NCI-H2107 (cell line): ENCODE results near the gene HSPA9.

Source experiments
- DNase-seq: peaks from one replicate; lab custom pipeline; 2025; lab: John Stamatoyannopoulos, UW

Gene HSPA9

DNA sequence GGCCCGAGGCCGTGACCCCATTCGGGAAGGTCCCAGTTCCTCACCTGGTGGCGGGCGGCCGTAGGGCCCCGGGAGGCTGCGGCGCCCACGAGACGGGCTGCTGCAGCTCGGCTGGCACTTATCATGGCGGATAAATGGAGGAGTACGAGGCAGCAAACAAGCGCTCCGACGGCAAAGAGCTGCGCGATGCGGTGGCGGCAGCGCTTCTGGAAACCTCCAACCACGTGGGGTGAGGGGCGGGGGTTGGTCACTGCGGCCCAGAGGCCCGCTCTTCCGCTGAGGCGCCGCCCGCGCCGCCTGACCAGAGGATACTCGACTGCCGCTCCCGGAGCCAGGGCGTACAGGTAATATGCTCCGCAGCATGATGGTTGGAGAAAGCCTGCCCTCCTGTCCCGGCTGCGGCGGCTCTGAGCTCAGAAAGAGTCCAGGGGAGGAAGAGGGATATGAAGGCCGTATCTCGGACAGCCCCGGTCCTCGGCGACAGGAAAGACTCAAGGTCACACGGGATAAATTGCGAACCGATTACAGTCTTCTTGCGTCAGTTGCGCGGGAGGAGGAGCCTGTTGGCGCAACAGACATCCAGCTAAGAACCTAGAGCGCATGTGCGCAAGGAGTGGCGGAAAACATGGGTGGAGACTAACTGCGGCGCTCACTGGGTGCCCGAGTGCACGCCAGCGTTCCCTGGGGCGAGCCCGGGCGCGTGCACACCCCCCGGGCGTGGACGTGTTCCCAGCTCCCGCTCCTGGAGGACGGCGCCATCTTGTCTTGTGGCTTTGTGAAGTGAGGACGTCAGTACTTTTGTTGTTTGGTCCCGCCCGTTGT, at the start of gene HSPA9:
TSS of gene HSPA9 (minus strand) at position 208 of the 822 bp plus-strand sequence. CDS start at position 125, 83 bp downstream.
- DNase-seq, result peak; percentile 94

DNA sequence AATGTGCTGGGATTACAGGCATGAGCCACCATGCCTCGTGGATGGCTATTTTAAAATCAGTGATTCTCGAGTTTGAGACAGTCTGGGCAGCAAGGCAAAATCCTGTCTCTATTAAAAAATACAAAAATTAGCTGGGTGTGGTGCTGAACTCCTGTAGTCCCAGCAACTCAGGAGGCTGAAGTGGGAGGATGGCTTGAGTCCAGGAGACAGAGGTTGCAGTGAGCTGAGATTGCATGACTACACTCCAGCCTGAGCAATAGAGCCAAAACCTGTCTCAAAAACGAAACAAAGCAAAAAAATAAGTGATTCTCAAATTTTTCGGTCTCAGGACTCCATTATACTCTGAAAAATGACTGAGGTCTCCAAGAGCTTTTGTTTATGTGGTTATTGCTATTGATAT, 47.9 kb upstream of the HSPA9 start:
- DNase-seq, result no peak

DNA sequence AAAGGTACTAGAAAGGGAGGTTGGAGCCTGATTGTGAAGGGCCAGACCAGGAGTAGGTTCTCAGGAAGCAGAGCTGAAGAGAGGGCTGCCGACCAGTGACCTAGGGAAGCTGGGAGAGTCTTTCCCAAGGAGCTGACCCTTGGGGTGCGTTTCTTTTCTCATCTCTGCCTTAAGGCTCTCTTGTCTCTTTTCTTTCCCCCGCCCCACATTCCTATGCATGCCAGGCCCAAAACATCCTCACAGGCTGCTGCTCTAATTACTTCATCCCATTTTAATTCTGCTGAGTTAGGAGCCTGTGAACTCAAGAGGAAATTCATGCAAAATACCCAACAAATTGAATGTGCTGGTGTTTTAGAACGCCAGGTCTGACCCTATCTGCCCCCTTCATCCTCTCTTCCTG, 46.9 kb upstream of the HSPA9 start:
- no peak for DNase-seq

DNA sequence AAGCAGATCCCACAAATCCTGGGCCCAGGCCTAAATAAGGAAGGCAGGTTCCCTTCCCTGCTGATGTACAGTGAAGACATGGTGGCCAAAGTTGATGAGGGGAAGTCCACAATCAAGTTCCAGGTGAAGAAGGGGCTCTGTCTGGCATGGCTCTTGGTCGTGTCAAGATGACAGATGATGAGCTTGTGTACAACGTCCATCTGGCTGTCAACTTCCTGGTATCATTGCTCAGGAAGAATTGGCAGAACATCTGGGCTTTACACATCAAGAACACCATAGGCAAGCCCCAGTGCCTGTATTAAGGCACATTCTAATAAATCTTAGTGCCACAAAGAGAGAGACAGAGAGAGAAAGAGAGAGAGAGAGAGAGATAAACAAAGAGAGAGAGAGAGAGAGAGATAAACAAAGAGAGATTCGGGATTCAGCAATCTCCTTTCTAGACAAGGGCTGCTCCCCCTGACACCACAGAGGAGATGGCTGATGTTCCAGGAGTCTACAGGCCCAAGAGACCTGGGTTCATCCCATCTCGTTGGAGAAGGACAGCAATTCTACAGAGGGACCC, 45.5 kb upstream of the HSPA9 start:
- DNase-seq, result no peak

DNA sequence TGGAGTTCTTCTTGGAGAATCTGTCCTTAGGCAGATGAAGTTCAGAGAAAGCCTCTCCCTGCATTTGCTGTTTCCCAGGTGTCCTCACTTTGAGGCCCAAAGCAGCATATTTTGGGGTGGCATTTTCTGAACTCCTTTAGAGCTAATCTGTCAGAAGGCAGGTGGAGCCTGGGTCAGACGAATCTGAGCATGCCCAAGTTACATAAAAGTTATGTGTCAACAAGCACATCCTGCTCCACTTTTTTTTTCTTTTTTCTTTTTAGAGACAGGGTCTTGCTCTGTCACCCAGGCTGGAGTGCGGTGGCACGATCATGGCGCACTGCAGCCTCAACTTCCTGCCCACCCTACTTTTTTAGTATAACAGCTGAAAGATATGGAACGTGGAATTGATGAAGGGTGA, 41.3 kb upstream of the HSPA9 start:
- DNase-seq, result no peak

DNA sequence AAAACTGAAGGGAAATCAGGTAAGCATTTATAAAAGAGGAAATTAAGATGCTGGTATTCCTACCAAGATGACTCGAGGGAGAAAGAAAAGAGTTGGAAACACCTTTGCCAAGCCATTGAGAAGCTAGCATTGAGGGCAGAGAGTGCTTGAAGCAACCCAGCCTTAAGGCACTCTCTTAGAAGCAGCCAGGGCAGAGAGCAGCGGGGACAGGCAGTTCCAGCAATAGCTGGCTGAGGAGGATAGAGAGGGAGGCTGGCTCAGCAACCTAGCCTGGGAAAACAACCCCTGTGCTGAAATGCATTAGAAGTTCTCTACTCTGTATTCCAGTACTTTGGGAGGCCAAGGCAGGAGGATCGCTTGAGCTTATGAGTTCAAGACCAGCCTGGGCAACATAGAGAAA, 40.3 kb upstream of the HSPA9 start:
- DNase-seq, result no peak

DNA sequence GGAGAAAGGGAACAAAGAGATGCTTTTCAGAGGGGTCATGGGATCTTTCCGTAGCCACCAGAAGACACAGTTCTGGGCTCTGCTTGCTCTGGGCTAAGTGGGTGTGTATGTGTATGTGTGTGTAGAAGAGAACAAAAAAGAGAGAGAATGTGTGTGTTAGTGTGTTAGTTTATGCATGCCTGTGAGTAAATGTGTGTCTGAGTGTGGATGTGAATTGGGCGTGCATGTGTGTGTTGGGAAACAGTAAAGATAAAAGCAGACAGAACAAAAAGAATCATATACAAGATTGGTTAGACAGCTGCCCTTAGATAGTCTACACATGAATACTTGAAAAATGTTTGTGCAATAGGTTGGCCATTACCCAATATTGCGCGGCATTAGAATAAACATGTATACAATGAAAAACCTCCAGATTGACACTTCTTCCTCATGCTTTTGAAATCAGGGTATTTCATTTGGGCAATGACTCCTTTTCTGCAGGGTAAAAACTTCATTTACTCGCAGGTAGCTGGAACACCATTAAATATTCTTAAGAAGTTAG, 36.5 kb upstream of the HSPA9 start:
- no peak for DNase-seq

DNA sequence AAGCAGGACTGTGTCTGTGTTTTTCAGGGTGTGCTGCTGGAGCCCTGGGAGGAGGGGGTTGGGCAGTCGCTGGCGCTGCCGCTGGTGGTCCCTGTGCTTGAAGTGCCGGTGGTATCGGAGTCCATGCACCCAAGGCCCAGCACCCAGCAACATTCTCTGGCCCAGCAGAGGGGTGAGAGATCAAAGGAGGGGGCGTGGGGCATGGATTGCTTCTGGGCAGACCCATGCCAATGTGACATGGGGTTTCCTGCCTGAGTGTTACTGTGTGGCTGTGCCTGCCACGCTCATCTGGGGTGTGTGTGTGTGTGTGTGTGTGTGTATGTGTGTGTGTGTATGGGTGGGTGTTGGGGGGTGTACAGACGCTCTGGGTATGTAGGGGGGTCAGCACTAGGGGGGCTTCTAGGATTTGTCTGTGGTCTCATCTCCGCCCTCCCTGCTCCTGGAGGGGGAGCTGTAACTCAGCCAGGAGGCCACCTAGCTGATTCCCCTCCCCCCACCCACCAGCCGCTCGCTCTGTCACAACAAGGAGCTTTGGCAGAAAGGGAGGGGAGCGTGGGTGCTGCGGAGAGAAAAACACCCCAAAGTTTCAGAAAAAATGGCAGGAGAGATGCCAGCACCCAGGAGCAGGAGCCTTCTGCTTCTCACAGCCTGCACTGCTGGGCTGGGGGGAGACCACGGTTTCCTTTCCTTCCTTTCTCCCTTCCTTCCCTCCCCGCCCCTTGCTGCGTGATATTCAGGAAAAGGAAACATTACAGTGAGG, 35.9 kb upstream of the HSPA9 start:
- peak; percentile 15 for DNase-seq

DNA sequence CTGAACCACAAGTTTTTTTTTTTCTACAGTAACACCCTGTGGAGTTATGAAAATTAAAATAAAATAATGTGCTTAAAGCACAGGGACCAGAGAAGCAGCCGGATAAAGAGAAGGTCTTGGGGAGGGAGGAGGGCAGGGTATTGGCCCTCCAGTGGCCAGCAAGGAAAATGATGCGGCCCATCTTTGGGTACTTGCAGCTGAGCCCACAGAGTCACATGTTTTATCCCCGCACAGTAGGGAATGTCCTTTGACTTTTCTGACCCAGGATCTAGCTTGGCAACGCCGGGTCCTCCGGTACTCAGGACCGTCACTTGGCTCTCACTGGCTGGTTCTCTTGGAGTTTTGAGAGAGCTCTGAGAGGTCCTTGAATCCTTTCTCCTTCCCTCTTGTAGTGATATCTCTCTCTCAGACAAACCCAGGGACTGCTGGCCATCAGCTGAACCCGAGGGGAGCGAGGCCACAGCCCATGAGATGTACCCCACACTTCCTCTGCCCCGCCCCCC, 35.3 kb upstream of the HSPA9 start:
- DNase-seq, result no peak

DNA sequence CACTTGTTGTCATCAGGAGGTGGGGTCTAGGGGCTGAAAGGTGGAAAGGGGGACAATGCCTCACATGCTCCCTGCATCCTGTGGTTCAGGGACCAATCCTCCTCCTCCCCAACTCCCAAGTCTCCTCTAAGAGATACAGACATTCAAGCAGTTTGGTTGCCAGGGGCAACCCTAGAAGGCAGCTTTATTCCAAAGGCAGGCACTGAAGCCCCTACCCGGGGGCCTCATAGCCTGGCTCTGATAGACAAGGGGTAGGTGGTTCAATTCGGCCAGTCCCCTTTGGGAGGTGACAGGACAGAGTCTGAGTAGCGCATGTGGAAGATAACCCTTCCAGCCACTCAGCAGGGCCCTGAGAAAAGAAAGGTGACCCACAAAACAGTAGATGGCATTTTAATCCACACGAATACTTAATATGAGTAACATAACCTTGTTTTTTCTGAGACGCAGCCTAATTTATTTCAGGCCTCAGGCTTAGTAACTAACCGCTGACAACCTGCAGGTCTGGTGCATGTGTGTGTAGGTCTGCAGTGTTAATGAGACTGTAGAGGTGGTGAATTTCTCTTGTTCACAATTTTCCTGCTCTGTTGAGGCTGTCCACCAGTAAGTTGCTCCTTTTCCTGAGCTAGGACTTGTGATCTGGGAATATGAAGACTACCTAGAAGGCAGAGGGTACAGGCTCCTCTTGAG, 31.3 kb upstream of the HSPA9 start:
- no peak for DNase-seq

DNA sequence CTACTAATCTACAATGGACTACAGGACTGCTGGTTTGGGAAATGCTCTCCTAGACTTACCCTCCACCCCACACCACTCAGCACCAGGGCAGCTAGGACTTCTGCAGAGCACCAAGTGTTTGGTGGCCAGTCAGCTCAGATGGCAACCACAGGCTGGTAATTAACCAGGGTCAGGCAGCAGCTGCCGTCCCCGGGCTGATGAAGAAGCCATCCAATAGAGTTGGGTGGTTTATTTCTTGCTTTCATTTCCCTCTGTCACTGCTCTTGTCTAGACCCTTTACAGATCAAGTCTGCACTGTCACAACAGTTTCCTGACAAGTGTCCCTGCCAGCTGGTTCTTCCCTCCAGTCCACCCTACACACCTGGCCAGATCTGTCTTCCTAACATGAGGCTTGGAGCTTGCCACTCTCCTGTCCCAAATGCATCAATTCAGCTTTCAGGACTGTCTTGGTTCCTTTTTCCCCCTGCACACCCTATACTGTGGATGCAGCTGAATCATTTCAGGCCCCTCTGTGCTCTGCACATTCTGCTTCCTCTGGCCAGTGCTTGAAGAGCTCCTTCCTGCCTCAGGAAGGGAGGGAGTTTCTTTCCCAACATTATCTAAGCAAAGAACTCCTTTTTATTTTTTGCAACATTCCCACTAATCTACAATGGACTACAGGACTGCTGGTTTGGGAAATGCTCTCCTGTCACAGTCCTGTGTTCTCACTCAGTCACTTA, 30.2 kb upstream of the HSPA9 start:
- no peak for DNase-seq

DNA sequence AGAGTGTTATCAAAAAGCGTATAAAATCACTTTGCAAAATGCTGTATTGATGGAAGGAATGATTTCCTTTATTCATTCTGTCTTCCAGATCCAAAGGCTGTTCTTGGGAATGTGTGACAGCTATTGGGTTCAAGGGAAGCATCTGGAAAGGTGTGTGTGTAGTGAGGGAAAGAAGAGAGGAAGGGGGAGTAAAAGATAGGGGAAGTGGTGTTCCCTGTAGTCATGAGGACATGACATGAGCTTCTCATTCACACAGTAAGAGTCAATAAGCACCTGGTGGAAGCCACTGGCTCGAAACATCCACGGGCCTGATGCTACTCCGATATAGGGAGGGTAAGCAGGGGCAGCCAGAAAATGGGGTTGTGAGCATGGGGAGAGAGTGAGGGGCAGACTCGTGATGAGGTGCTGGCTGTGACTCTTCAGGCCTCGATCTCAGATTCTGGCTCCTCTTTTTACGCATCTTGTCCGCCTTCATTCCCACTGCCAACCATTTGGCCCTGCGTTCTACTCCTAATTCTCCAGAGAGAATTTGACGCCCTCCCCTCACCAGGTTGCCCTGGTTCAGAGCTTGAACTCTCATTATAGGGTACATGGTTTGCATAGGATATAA, 29.1 kb upstream of the HSPA9 start:
- no peak for DNase-seq

DNA sequence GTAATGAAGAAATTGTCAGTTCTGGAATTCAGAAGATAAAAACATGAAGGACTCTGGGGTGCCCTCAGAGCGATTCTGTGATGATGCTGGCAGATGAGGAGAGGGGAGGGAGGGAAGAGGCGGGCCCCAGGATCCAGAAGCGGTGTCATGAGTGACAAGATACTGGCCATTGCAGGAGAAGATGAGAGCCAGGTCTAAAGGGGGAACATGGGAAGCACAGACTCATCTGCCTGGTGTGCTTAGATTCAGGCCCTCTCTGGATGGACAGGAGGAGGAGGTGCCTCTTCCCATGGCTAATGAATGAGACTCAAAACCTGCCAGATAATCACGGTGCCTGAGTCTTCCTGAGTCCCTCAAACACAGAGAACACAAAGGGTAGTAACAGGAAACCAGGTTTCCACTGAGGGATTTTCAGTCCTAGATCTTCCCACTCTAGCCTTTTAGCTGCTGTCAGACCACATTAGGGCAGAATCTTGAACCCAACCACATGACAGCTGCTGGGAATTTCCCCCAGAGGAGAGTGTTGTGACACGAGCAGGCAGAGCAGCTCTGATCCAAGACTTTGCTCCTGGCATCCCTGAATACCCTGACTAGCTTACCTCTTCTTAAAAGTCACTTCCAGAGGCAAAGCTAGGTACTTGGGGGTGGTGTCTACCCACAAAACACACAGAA, 28.2 kb upstream of the HSPA9 start:
- no peak for DNase-seq

DNA sequence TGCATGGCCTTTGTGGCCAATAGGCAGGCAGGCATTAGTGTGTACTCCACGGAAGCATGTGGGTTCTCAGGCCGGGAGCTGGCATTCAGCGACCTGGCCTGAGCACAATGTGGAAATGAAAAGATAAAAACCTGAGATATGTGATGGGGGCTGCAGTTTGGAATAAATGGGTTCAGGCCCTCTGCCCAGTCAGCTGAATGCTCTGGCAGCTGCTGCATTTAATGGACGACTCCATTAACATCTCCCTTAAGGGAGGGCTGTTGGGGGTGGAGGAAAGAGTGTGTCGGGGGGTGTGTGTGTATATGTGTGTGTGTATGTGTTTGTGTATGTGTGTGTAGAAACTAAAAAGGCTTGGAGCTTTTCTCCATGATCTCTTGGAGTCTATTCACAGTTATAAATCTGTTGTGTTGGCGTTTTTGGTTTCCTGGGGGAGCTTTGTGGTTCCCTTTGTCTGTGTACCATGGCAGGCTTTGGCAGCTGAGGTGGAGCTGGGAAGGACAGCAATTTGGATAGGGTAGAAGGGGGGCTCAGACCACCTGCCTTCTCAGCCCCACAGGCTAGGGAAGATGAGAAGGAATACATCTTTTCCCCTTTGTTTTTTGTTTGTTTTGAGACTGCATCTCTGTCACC, 27.3 kb upstream of the HSPA9 start:
- DNase-seq, result no peak

DNA sequence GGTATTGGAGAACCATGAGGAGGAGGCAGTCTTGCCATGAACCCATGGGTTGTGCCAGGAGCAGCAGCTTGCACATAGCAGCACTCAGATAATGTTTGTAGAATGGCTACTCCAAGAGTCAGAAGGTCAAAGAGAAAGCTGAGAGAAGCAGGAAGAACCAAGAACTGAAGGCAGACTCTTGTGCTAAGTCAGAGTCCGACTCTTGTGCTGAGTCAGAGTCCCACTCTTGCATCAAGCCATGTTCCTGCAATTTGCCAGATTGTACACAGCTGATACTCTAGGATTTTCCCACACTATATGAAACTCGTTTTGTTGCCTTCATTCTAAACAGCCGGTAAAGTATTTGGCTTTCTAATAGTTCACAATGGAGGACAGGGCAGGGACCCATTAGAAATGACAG, 26.2 kb upstream of the HSPA9 start:
- DNase-seq, result no peak

DNA sequence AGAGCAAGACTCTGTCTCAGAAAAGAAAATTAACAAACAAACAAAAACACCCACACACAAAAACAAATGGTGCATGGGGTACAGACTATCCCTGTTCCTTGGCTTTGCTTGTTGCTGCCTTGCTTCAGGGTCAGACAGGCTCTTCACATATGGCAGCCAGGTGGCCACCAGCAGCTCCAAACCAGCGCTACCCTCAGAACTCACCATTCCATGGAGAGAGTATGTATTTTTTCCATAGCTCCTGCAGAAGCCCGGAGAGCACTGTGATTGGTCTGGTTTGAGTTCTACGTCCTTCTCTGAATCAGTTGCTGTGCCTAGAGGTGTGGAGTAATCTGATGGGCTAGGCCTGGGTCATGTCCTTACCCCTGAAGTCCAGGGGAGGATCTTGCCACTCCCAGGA, 25.2 kb upstream of the HSPA9 start:
- no peak for DNase-seq

DNA sequence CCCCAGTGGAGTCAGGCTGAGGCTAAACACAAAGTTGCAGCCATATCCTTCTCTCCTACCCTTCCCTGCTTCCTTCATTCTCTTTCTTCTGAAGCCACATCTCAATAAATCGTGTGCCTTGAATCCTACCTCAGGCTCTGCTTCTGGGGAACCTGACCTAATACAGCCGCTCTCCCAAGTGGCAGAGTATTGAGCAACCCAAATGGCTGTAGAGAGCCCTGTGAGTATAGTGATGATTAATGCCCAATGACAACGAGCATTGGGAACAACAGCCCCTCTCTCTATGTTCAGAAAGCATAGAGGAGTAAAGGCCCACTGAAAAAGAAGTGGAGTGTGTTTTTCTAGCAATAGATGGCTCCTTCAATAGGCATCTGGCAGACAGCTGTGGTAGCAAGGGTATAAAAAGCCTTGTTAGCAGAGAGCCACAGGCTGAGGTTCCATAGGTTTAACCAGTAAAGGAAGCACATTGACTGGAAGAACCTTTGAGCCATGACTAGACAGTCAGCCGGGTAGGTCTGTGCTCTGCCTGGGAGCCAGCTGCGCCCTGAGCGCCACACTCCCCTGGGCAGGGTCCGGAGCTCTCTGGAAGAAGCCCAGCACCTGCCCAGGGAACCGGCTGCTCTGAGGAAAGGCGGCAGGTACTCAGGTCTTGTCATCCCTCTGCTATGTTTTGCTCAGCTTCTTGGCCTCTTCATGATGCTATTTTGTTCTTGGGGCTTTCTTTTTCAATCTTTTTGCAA, 22.6 kb upstream of the HSPA9 start:
- DNase-seq, result no peak

DNA sequence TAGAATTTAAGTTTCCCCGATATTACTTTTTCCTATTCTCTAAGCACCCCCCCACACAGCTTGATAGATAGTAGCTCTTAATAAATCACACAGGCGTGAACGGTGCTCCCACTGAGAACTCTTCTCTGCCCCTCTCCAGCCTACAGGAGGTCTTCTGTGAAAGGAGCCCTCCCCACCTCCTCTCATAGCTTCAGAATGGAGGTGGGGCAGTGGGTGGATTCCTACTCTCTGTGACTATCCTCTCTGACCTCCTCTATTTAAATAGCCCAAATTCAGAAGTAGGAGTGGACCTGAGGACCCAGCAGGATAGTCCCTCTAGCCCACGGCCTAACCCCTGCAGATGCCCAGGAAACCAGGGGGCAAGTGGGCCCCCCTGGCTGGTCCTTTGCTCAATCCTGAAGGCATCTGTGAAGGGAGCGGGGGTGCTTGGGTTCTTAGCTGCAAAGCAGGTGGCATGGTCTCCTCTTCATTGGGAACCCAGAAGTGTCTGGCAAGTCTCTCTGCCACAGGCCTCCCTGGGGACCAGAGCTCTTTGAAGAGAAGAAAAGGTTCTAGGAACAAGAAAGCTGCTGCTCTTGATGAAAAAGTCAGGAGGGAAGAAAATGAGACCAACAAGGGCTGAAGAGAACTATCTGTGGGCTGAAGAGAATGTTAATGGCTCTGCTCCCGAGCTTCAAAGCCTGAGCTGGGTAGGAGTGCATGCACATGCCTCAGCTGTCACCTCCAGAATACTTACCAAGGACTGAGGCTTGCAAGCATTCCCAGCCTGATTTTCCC, 21.1 kb upstream of the HSPA9 start:
- DNase-seq, result no peak
